ENCODE measurements around the gene RNU1-3.
A peak's percentile ranks its signal among the peaks of the same experiment; 100 is the strongest.
"Not testable (repeated sequence)": the region's sequence is repeated elsewhere in the genome, so short reads cannot be mapped to it uniquely, and the experiment has no call there.

RNU1-3 gene
- 0 reads per million in 3 donors for total RNA-seq

- H3K27ac ChIP-seq (ENCODE audit: insufficient read depth, low read length, poor library complexity, severe bottlenecking); DNase-seq; H3K36me3 ChIP-seq (ENCODE audit: control insufficient read depth, insufficient read depth, low read length); H3K9me3 ChIP-seq (ENCODE audit: control insufficient read depth, low read length); H3K27me3 ChIP-seq (replicated peaks; ENCODE audit: control insufficient read depth, insufficient read depth, low read length, poor library complexity, severe bottlenecking); H3K4me3 ChIP-seq (ENCODE audit: insufficient read depth, low read depth, low read length, poor library complexity, severe bottlenecking); H3K4me1 ChIP-seq (ENCODE audit: control insufficient read depth, insufficient read depth, low read length, poor library complexity, severe bottlenecking): not testable (repeated sequence)
Observed at GRCh38 chr1:16666502-16667413, at the start of gene RNU1-3. Gene RNU1-3, minus strand, starts transcription at chr1:16666948.

GRCh38 chr1:16713480-16713879 is 46.7 kb upstream of the RNU1-3 start:
- not testable (repeated sequence) for H3K36me3 ChIP-seq (ENCODE audit: control insufficient read depth, insufficient read depth, low read length); H3K4me3 ChIP-seq (ENCODE audit: insufficient read depth, low read depth, low read length, poor library complexity, severe bottlenecking); H3K4me1 ChIP-seq (ENCODE audit: control insufficient read depth, insufficient read depth, low read length, poor library complexity, severe bottlenecking); DNase-seq; H3K27me3 ChIP-seq (replicated peaks; ENCODE audit: control insufficient read depth, insufficient read depth, low read length, poor library complexity, severe bottlenecking); H3K27ac ChIP-seq (ENCODE audit: insufficient read depth, low read length, poor library complexity, severe bottlenecking); H3K9me3 ChIP-seq (ENCODE audit: control insufficient read depth, low read length)

GRCh38 chr1:16712984-16713383 is 46.2 kb upstream of the RNU1-3 start:
- H3K36me3 ChIP-seq (ENCODE audit: control insufficient read depth, insufficient read depth, low read length); H3K4me1 ChIP-seq (ENCODE audit: control insufficient read depth, insufficient read depth, low read length, poor library complexity, severe bottlenecking); DNase-seq: not testable (repeated sequence)

GRCh38 chr1:16712582-16712981 is 45.8 kb upstream of the RNU1-3 start:
- DNase-seq; H3K4me3 ChIP-seq (ENCODE audit: insufficient read depth, low read depth, low read length, poor library complexity, severe bottlenecking); H3K27me3 ChIP-seq (replicated peaks; ENCODE audit: control insufficient read depth, insufficient read depth, low read length, poor library complexity, severe bottlenecking); H3K27ac ChIP-seq (ENCODE audit: insufficient read depth, low read length, poor library complexity, severe bottlenecking); H3K36me3 ChIP-seq (ENCODE audit: control insufficient read depth, insufficient read depth, low read length); H3K4me1 ChIP-seq (ENCODE audit: control insufficient read depth, insufficient read depth, low read length, poor library complexity, severe bottlenecking); H3K9me3 ChIP-seq (ENCODE audit: control insufficient read depth, low read length): not testable (repeated sequence)

More at GRCh38 chr1:16712984-16713383, 46.2 kb upstream of the RNU1-3 start:
- not testable (repeated sequence) for H3K9me3 ChIP-seq (ENCODE audit: control insufficient read depth, low read length); H3K27ac ChIP-seq (ENCODE audit: insufficient read depth, low read length, poor library complexity, severe bottlenecking); H3K4me3 ChIP-seq (ENCODE audit: insufficient read depth, low read depth, low read length, poor library complexity, severe bottlenecking); H3K27me3 ChIP-seq (replicated peaks; ENCODE audit: control insufficient read depth, insufficient read depth, low read length, poor library complexity, severe bottlenecking)

GRCh38 chr1:16712131-16712530 is 45.4 kb upstream of the RNU1-3 start:
- not testable (repeated sequence) for H3K27ac ChIP-seq (ENCODE audit: insufficient read depth, low read length, poor library complexity, severe bottlenecking); H3K4me1 ChIP-seq (ENCODE audit: control insufficient read depth, insufficient read depth, low read length, poor library complexity, severe bottlenecking); H3K4me3 ChIP-seq (ENCODE audit: insufficient read depth, low read depth, low read length, poor library complexity, severe bottlenecking); DNase-seq; H3K36me3 ChIP-seq (ENCODE audit: control insufficient read depth, insufficient read depth, low read length); H3K9me3 ChIP-seq (ENCODE audit: control insufficient read depth, low read length); H3K27me3 ChIP-seq (replicated peaks; ENCODE audit: control insufficient read depth, insufficient read depth, low read length, poor library complexity, severe bottlenecking)

GRCh38 chr1:16710618-16711017 is 43.9 kb upstream of the RNU1-3 start:
- not testable (repeated sequence) for H3K4me3 ChIP-seq (ENCODE audit: insufficient read depth, low read depth, low read length, poor library complexity, severe bottlenecking); H3K36me3 ChIP-seq (ENCODE audit: control insufficient read depth, insufficient read depth, low read length); H3K4me1 ChIP-seq (ENCODE audit: control insufficient read depth, insufficient read depth, low read length, poor library complexity, severe bottlenecking); H3K27ac ChIP-seq (ENCODE audit: insufficient read depth, low read length, poor library complexity, severe bottlenecking); H3K27me3 ChIP-seq (replicated peaks; ENCODE audit: control insufficient read depth, insufficient read depth, low read length, poor library complexity, severe bottlenecking); DNase-seq; H3K9me3 ChIP-seq (ENCODE audit: control insufficient read depth, low read length)

- not testable (repeated sequence) for H3K4me1 ChIP-seq (ENCODE audit: control insufficient read depth, insufficient read depth, low read length, poor library complexity, severe bottlenecking); H3K36me3 ChIP-seq (ENCODE audit: control insufficient read depth, insufficient read depth, low read length); H3K4me3 ChIP-seq (ENCODE audit: insufficient read depth, low read depth, low read length, poor library complexity, severe bottlenecking); H3K9me3 ChIP-seq (ENCODE audit: control insufficient read depth, low read length); H3K27me3 ChIP-seq (replicated peaks; ENCODE audit: control insufficient read depth, insufficient read depth, low read length, poor library complexity, severe bottlenecking); H3K27ac ChIP-seq (ENCODE audit: insufficient read depth, low read length, poor library complexity, severe bottlenecking)
- peak in 2 of 3 donors; percentile 29 to 55 for DNase-seq
Observed at GRCh38 chr1:16709659-16710087, 42.9 kb upstream of the RNU1-3 start.

- not testable (repeated sequence) for H3K9me3 ChIP-seq (ENCODE audit: control insufficient read depth, low read length); H3K27ac ChIP-seq (ENCODE audit: insufficient read depth, low read length, poor library complexity, severe bottlenecking); H3K27me3 ChIP-seq (replicated peaks; ENCODE audit: control insufficient read depth, insufficient read depth, low read length, poor library complexity, severe bottlenecking); H3K36me3 ChIP-seq (ENCODE audit: control insufficient read depth, insufficient read depth, low read length); H3K4me3 ChIP-seq (ENCODE audit: insufficient read depth, low read depth, low read length, poor library complexity, severe bottlenecking); H3K4me1 ChIP-seq (ENCODE audit: control insufficient read depth, insufficient read depth, low read length, poor library complexity, severe bottlenecking); DNase-seq
Observed at GRCh38 chr1:16708704-16709103, 42.0 kb upstream of the RNU1-3 start.

- not testable (repeated sequence) for H3K27me3 ChIP-seq (replicated peaks; ENCODE audit: control insufficient read depth, insufficient read depth, low read length, poor library complexity, severe bottlenecking); DNase-seq; H3K9me3 ChIP-seq (ENCODE audit: control insufficient read depth, low read length); H3K36me3 ChIP-seq (ENCODE audit: control insufficient read depth, insufficient read depth, low read length); H3K27ac ChIP-seq (ENCODE audit: insufficient read depth, low read length, poor library complexity, severe bottlenecking); H3K4me1 ChIP-seq (ENCODE audit: control insufficient read depth, insufficient read depth, low read length, poor library complexity, severe bottlenecking); H3K4me3 ChIP-seq (ENCODE audit: insufficient read depth, low read depth, low read length, poor library complexity, severe bottlenecking)
Observed at GRCh38 chr1:16707130-16708093, 40.7 kb upstream of the RNU1-3 start.

- not testable (repeated sequence) for H3K9me3 ChIP-seq (ENCODE audit: control insufficient read depth, low read length); H3K27ac ChIP-seq (ENCODE audit: insufficient read depth, low read length, poor library complexity, severe bottlenecking); H3K4me1 ChIP-seq (ENCODE audit: control insufficient read depth, insufficient read depth, low read length, poor library complexity, severe bottlenecking); H3K36me3 ChIP-seq (ENCODE audit: control insufficient read depth, insufficient read depth, low read length); H3K27me3 ChIP-seq (replicated peaks; ENCODE audit: control insufficient read depth, insufficient read depth, low read length, poor library complexity, severe bottlenecking); DNase-seq; H3K4me3 ChIP-seq (ENCODE audit: insufficient read depth, low read depth, low read length, poor library complexity, severe bottlenecking)
Observed at GRCh38 chr1:16706302-16706701, 39.6 kb upstream of the RNU1-3 start.

Measured in effector memory CD4-positive, alpha-beta T cell (primary cell).